ENCODE results near the gene ZNF106. TPM values are rescaled to one million over a fixed set of nuclear protein-coding genes. Genes with fewer than 3 reads are reported as not detected.

Gene ZNF106
- total and polyA plus RNA-seq, 4 donors: 7.5 to 25.4 (median 20.5) TPM

GRCh38 chr15:42387603-42388002, 103.3 kb downstream of the ZNF106 start:
- Histone ChIP-seq H3K27ac (ENCODE audit: low read depth in 1 of 2, low read length in 2 of 2) (no peak overlapping the region), H3K4me3 (ENCODE audit: low read depth in 1 of 3, low read length in 3 of 3) (no peak overlapping the region), H3K9me3 (ENCODE audit: control insufficient read depth in 4 of 4, low read length in 3 of 4) (no peaks in the 10 kb centered on the region), H3K9ac (ENCODE audit: low read depth in 1 of 2, low read length in 2 of 2) (no peak overlapping the region), H3K27me3 (ENCODE audit: control insufficient read depth in 4 of 4, insufficient read depth in 4 of 4, low read length in 3 of 4) (no peaks in the 10 kb centered on the region), H3K36me3 (ENCODE audit: control insufficient read depth in 4 of 4, insufficient read depth in 3 of 4, low read depth in 1 of 4, low read length in 3 of 4) (peaks cover 0 to 15% (median 8%) of the 10 kb centered on the region in 4 donors), H3K4me1 (ENCODE audit: control insufficient read depth in 4 of 4, insufficient read depth in 4 of 4, low read length in 3 of 4) (no peaks in the 10 kb centered on the region)
- TF ChIP-seq YY1 (IDR thresholded peaks at IDR 0.05) (no peak), SP1 (IDR thresholded peaks at IDR 0.05) (no peak), GABPA (IDR thresholded peaks at IDR 0.05 in 1 of 2, conservative IDR thresholded peaks at IDR 0.05 in 1 of 2) (no peak), NR2F2 (IDR thresholded peaks at IDR 0.05) (no peak), EGR1 (IDR thresholded peaks at IDR 0.05; ENCODE audit: low read depth in 2 of 2) (no peak), HNF4G (IDR thresholded peaks at IDR 0.05) (no peak)
- WGBS: 91% methylated on average over 8 of the region's 8 CpGs
- no peak for DNase-seq (ENCODE audit: low spot score)

DNA sequence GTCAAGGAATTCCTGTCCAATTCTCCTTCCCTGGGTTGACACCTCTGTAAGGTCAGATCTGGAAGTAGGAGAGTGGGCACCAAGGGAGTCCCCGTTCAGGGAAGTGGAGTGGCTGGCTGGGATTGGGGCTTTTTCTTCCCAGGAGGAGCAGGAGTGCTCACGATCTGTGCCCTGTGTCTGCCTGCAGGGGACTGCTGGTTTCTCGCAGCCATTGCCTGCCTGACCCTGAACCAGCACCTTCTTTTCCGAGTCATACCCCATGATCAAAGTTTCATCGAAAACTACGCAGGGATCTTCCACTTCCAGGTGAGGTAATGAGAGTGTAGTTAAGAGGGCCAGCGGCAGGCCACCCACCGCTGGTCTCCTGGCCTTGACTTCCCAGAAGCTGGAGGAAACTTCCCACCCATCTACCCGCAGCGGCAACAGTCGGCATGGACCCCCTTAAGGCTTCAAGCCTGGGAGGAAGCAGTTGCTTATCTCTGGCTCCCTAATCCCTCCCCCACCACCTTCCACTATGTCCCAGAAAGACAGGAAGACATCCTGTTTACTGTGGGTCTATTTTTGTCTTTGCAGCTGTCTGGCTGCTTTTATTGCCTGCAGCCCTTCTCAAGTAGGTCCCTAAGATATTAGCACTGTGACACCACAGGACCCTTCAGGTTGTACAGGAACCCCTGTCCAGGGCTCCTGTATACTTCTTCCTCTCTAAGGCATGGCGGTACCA, 104.8 kb downstream of the ZNF106 start:
- no peak for DNase-seq (ENCODE audit: low spot score)
- 82% methylated on average over 12 of the region's 12 CpGs for WGBS
- Histone ChIP-seq H3K27ac (ENCODE audit: low read depth in 1 of 2, low read length in 2 of 2) (no peak overlapping the region), H3K36me3 (ENCODE audit: control insufficient read depth in 4 of 4, insufficient read depth in 3 of 4, low read depth in 1 of 4, low read length in 3 of 4) (peaks cover 0 to 15% (median 6%) of the 10 kb centered on the region in 4 donors), H3K9ac (ENCODE audit: low read depth in 1 of 2, low read length in 2 of 2) (no peak overlapping the region), H3K9me3 (ENCODE audit: control insufficient read depth in 4 of 4, low read length in 3 of 4) (no peaks in the 10 kb centered on the region), H3K4me3 (ENCODE audit: low read depth in 1 of 3, low read length in 3 of 3) (no peak overlapping the region), H3K4me1 (ENCODE audit: control insufficient read depth in 4 of 4, insufficient read depth in 4 of 4, low read length in 3 of 4) (no peaks in the 10 kb centered on the region), H3K27me3 (ENCODE audit: control insufficient read depth in 4 of 4, insufficient read depth in 4 of 4, low read length in 3 of 4) (no peaks in the 10 kb centered on the region)
- no peak for TF ChIP-seq FOXA1 (IDR thresholded peaks at IDR 0.05)
- TF ChIP-seq RXRA (IDR thresholded peaks at IDR 0.05): peak in 1 of 2 donors; percentile 8
- no peak for TF ChIP-seq HNF4G (IDR thresholded peaks at IDR 0.05)
- TF ChIP-seq RAD21 (IDR thresholded peaks at IDR 0.05): no peak
- no peak for TF ChIP-seq TAF1 (conservative IDR thresholded peaks at IDR 0.05)
- no peak for TF ChIP-seq GABPA (IDR thresholded peaks at IDR 0.05 in 1 of 2, conservative IDR thresholded peaks at IDR 0.05 in 1 of 2)
- peak; percentile 49 for TF ChIP-seq NR2F2 (IDR thresholded peaks at IDR 0.05)
- TF ChIP-seq, protein P1, sequence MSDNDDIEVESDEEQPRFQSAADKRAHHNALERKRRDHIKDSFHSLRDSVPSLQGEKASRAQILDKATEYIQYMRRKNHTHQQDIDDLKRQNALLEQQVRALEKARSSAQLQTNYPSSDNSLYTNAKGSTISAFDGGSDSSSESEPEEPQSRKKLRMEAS (IDR thresholded peaks at IDR 0.05): no peak
- TF ChIP-seq SP1 (IDR thresholded peaks at IDR 0.05): peak; percentile 28

GRCh38 chr15:42385206-42385979, 105.5 kb downstream of the ZNF106 start:
- WGBS: 59% methylated on average over 5 of the region's 5 CpGs
- Histone ChIP-seq H3K9ac (ENCODE audit: low read depth in 1 of 2, low read length in 2 of 2) (no peak overlapping the region), H3K9me3 (ENCODE audit: control insufficient read depth in 4 of 4, low read length in 3 of 4) (no peaks in the 10 kb centered on the region), H3K27ac (ENCODE audit: low read depth in 1 of 2, low read length in 2 of 2) (no peak overlapping the region), H3K27me3 (ENCODE audit: control insufficient read depth in 4 of 4, insufficient read depth in 4 of 4, low read length in 3 of 4) (no peaks in the 10 kb centered on the region), H3K4me1 (ENCODE audit: control insufficient read depth in 4 of 4, insufficient read depth in 4 of 4, low read length in 3 of 4) (no peaks in the 10 kb centered on the region), H3K36me3 (ENCODE audit: control insufficient read depth in 4 of 4, insufficient read depth in 3 of 4, low read depth in 1 of 4, low read length in 3 of 4) (peaks cover 0 to 15% (median 6%) of the 10 kb centered on the region in 4 donors), H3K4me3 (ENCODE audit: low read depth in 1 of 3, low read length in 3 of 3) (no peak overlapping the region)
- peak; percentile 48 for DNase-seq (ENCODE audit: low spot score)
- TF ChIP-seq RAD21 (IDR thresholded peaks at IDR 0.05) (peak; percentile 61 to 71), JUND (IDR thresholded peaks at IDR 0.05) (no peak), SP1 (IDR thresholded peaks at IDR 0.05) (no peak), FOXA1 (IDR thresholded peaks at IDR 0.05) (no peak)
- TF ChIP-seq, protein P2, sequence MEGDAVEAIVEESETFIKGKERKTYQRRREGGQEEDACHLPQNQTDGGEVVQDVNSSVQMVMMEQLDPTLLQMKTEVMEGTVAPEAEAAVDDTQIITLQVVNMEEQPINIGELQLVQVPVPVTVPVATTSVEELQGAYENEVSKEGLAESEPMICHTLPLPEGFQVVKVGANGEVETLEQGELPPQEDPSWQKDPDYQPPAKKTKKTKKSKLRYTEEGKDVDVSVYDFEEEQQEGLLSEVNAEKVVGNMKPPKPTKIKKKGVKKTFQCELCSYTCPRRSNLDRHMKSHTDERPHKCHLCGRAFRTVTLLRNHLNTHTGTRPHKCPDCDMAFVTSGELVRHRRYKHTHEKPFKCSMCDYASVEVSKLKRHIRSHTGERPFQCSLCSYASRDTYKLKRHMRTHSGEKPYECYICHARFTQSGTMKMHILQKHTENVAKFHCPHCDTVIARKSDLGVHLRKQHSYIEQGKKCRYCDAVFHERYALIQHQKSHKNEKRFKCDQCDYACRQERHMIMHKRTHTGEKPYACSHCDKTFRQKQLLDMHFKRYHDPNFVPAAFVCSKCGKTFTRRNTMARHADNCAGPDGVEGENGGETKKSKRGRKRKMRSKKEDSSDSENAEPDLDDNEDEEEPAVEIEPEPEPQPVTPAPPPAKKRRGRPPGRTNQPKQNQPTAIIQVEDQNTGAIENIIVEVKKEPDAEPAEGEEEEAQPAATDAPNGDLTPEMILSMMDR (IDR thresholded peaks at IDR 0.05; ENCODE audit: low read depth, low read length, missing input control): peak; percentile 33

Measured in liver (tissue), 9 donors.